HG02885 (cell line): ENCODE measurements around the gene PHYHD1.
"Not testable (repeated sequence)": the region's sequence is repeated elsewhere in the genome, so short reads cannot be mapped to it uniquely, and the experiment has no call there.

Experiments
- ATAC-seq: cut with Tn5 transposase; IDR thresholded peaks from one replicate; pipeline ENCODE4 v1.9.1; 2021; ENCODE audit warnings: mild to moderate bottlenecking; ENCODE audit not compliant: unreplicated experiment, poor library complexity

The PHYHD1 gene

DNA sequence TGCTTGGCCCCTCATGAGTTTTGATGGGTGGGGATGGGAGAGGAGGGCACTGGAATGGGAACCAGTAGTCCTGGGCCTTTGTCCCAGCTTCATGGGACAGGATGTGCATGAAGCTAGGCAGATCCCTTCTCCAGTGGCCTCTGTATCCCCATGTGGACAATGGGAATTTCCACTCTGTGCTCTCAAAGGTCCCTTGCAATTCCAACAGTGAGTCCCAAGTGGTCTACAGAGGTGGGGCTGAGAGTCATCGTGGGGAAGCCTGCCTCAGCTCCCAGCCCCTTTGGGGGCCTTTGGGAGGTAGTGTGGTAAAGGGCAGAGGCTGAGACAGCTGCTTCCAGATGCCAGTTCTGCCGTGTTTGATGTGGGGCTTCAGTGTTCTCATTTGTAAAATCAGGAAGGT lies 1.9 kb upstream of the PHYHD1 start:
- ATAC-seq: no peak

DNA sequence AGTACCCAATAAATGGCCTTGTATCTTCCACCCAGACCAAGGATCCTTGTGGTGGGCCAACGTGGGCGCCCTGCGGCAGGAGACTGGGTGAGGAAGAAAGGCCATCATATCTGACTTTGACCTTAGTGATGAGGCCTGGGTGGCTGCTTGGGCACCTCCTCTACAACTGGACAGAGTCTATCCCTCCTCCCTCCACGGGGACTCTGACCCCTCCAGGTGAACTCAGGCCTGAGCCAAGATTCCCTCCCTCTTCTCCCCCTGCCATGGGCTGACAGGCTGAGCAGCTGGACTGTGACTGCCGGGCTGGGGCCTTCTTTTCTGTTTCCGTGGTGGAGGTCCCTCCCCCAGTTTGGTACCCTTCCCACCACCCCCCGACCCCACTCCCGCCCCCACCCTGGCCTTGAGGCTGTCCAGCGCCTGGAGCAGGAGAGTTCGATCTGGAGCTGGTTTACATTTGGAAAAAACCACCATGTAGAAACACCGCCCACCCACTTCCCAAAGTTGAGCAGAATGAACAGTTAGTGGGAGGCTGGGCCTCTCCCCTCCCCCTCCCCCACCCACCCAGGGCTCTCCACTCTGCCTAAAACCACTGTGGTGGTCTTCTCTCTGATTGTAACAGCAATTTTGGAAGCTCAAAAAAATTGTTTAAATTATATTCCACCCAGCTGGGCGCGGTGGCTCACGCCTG lies 1.2 kb upstream of the PHYHD1 start:
- ATAC-seq: no peak

DNA sequence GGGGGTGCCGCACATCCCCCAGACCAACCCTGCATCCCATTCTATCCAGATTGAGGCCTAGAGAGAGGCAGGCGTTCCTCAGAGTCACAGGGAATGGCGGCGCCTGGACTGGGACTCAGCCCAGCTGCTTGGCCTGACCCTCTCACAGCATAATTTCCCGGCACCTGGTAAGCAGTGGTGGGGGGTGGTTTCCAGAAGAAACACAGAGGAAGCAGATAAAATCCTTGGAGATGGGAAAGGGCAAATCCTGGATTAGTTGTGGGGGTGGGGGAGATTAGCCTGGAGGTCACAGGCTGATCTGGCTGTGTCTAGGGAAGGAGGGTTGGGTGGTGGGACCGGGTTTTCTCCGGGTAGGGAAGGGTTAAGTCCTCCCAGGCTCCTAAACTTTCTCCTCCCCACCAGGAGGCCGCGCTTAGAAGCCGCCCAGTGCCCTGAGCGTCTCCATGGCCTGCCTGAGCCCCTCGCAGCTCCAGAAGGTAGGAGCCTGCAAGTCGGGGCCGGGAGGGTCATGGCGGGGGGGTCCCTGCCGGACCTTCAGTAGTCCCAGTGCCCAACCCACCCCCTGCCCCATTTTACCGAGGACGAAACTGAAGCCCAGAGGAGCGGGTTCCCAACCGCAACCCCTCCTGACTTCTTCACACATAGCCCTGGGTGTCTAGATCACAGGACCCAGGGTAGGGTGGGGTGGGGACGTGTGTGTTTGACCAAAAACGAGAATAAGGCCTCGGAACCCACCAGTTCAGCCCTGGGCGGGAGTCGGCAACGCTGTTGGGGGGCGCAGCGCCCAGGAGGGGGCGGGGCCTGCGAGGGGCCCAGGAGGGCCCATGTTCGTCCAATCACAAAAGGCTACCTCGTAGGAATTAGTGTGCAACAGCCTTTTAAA lies 1.3 kb downstream of the PHYHD1 start:
- ATAC-seq: no peak

DNA sequence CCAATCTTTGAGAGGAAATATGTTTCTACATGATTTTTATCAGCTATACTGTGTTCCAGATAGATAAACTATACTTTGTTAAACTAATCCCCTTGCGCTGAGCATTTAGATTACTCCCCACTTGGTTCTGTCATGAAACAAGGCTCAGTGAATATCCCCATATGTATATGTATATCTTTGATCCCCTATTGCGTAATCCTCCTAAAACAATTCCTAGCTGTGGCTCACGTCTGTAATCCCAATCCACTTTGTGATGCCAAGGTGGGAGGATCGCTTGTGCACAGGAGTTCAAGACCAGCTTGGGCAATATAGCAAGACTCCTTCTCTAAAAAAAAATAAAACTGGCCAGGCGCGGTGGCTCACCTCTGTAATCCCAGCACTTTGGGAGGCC lies 2.7 kb downstream of the PHYHD1 start:
- ATAC-seq: no peak

DNA sequence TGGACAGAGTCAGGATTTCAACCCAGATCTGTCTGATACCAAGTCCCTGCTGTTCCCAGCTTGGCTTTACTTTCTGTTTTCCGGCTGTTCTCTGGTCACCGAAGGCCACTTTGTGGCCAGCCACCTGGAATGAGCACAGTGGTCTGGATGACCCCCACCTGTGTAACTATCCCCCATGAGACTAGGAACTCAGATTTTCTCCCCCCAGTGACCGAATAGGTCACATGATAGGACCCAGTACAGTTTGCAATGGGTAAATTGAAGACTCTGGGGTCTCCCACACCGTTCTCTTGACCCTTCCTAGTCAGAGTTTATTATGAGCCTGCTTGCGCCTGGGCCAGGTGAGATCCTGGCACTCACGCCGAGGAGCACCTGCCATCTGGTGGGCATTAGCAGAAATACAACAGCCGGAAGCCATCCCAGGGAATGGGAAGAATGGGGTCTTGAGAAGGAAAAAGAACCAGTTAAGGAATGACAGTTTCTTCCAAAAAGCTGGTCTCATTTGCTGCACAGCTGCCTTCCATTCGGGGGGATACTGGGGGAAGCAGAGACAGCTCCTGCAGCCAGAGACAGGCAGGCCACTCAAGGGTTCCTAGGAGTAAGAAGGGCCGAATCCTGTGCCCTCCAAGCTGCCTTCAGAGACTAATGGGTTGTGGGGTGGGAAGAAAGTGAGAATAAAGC lies 7.1 kb downstream of the PHYHD1 start:
- ATAC-seq: no peak

DNA sequence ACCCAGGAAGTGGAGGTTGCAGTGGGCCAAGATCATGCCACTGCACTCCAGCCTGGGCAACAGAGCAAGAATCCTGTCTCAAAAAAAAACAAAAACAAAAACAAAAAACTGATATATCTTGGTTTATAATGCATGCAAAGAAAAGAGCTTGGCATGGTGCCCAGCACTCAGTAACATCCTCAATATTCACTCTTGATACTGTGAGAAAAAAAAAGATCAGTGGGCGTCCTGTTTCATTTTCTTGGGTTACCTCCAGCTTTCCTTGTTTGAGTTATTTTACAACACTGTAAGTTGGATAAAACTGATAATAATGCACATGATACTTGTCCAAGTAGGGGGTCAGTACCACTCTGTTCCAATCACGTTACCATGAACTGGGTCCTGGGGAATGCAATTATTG lies 7.8 kb downstream of the PHYHD1 start:
- no peak for ATAC-seq

DNA sequence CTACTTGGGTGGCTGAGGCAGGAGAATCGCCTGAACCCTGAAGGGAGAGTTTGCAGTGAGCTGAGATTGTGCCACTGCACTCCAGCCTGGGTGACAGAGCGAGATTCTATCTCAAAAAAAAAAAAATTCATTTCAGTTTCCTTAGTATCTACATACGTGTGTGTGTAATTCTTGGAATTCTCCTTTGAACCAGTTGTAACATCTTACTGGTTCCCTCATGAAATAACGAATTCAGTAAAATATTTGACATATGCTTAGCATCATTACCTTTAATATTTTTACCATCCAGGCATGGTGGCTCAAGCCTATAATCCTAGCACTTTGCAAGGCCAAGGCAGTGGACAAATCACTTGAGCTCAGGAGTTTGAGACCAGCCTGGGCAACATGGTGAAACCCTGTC lies 8.8 kb downstream of the PHYHD1 start:
- ATAC-seq: no peak

DNA sequence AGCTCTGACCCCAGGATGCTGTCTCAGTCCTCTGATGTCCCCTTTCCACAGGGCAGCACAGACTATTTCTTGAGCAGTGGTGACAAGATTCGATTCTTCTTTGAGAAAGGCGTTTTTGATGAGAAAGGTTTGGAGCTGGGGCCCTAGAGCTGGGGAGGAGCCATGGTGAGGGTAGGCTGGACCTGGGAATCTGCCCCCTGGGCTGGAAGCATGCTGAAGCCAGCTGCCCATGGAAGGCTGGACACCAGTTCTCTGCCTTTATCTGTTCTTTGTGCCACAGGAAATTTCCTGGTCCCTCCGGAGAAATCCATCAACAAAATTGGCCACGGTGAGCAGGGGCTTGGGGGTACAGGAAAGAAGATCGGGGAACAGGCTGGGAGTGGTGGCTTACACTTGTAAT lies 12.9 kb downstream of the PHYHD1 start:
- no peak for ATAC-seq

DNA sequence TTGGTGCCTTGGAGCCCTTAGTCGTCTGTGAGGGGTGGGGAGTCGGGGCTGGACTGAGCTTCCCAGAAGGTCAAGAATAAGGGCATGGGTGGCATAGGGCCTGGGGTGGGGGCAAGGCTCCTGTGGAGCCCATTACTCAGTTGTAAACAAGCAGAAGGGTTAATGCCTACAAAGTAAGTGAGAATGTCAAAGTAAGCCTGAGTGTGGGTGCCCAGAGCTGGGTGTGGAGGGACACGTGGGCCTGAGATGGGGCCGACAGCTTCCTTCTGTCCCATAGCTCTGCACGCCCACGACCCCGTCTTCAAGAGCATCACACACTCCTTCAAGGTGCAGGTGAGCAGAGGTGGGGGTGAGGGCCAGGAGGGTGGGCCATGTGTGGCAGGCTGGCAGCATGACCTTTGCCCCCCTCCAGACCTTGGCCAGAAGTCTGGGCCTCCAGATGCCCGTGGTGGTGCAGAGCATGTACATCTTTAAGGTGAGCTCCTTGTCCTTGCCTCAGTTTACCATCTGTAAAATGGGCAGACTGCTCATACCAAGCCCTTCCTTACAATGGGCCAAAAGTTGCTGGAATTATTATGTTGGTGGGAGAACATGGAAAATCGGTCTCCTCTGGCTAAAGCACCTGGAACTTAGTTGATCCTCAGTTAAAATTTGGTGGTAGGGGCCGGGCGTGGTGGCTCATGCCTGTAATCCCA lies 15.5 kb downstream of the PHYHD1 start:
- no peak for ATAC-seq

DNA sequence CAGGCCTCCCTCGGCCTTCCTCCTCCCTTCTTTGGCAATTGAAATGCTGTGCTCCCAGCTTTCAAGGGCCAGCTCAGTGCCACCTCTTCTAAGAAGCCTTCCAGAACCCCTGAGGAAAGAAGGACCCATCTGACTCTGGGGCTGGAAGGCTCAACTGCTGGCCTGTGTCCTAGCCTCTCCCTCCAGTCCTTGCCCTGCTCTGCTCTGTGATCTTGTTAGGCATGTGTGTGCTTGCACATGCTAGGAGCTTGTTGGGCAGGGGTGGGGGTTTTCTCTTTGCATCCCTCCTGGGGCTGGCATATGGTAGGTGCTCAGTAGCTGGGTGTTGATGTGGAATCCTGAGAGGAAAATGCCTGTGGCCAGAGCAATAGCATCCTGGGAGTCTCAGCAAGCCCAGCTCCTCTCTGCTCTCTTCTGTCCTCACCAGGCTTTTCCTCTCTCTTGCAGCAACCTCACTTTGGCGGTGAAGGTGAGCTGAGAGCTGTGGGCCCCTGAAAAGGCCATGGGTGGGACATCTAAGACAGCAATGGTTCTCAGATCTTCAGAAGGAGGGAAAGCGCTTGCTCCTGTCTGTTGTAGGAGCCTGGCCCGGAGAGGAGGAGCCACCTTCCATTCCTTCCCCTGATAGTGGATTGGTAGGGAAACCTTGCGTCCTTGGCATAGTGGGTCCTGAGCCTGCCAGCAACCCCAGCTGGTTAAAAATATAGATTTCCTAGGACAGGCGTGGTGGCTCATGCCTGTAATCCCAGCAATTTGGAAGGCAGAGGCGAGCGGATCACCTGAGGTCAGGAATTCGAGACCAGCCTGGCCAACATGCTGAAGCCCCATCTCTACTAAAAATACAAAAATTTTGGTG lies 16.8 kb downstream of the PHYHD1 start:
- no peak for ATAC-seq

DNA sequence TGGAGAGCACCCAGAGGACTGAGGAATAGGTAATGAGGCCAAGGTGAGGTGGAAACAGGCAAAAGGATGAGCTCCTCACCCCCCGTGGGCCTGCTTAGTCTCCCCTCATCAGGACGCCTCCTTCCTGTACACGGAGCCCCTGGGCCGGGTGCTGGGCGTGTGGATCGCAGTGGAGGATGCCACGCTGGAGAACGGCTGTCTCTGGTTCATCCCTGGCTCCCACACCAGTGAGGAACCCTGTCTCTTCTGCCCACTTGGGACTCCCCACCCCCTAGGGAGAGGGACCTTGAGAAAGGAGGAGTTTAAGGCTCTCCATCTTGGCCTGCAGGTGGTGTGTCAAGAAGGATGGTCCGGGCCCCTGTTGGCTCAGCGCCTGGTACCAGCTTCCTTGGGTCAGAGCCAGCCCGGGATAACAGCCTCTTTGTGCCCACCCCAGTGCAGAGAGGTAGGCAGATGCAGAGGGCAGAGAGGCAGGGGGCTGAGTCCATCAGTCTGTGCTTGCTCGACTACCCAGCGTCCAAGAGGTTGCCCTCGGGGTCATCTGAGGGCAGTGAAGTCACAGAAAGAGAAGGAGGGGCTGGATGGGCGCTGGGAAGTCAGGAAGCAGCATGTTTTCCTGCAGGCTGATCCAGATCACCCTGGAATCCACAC lies 19.6 kb downstream of the PHYHD1 start:
- no peak for ATAC-seq

DNA sequence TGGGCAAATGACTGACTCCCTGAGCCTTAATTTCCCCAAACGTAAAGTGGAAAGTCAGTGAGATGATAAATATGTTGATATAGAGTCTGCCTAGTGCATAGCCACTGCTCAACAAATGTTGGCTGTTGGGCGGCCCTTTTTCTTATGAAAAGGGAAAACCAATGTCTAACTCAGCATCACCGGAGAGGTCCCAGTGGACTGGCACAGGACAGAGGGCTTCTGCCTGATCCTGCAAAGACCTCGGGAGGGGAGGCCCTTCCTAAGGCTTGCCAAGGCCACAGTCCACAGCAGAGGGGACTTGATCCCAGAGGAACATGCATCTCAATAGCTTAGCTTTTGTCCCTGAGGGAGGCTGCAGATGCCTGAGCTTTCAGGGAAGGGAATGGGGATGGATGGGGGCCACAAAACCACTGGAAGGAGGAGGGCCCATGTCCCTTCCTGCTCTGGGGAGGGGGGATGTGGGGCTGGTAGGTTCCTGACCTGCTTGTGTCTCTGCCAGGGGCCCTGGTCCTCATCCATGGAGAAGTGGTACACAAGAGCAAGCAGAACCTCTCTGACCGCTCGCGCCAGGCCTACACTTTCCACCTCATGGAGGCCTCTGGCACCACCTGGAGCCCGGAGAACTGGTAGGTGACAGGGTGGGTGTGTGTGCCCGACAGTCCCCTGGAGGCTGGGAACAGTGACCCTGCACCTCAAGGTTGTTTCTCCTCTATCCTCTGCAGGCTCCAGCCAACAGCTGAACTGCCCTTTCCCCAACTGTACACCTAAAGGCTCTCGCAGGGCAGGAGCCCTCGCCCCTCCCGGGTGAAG lies 20.4 kb downstream of the PHYHD1 start:
- ATAC-seq: no peak

DNA sequence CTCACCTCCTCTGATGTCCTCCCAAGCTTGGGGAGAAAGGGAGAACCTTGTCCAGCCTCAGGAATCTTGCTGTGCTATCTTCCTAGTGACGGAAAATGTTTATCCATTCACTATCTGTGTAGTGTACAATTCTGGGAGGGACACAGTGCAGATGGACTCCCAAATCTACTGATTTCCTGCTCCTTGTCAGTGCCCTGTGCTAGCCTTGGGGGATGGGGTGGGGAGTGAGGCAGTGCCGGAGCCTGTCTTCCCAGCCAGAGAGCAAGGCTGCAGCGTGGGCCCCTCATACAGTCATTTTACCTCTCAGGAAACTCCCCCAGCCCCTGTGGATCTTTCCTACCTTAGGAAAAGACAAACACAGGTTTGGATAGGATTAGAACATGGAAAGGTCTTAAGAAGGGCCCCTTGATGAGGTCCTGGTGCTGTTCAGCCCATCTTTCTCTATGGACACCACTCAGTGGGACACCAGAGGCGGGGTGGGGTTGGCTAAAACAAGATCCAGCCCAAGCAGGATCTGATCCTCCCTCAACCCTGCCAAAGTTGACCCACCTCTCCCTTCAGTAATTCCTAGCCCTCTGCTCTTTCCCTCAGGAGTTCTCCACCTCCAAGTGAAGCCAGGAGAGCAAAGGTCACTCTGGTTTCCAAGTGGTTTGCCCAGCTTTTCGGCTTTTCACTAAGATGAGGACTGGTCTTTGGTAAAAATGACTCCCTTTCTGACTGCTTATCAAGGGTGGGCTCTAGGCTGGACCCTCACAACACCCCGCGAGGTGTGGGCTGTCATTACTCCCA lies 23.2 kb downstream of the PHYHD1 start:
- ATAC-seq: no peak

DNA sequence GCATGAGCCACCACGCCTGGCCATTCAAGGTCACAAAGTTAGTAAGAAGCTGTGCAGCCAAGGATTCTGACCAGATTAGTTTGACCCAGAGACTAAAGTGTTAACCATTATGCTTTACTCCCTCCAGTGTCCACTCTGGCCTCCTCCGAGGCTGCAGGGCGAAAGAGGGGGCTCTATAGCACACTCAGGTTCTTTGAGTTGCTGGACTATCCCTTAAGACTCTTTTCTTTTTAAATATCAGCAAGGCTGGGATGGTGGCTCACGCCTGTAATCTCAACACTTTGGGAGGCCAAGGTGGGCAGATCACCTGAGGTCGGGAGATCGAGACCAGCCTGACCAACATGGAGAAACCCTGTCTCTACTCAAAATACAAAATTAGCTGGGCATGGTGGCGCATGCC lies 24.2 kb downstream of the PHYHD1 start:
- not testable (repeated sequence) for ATAC-seq

DNA sequence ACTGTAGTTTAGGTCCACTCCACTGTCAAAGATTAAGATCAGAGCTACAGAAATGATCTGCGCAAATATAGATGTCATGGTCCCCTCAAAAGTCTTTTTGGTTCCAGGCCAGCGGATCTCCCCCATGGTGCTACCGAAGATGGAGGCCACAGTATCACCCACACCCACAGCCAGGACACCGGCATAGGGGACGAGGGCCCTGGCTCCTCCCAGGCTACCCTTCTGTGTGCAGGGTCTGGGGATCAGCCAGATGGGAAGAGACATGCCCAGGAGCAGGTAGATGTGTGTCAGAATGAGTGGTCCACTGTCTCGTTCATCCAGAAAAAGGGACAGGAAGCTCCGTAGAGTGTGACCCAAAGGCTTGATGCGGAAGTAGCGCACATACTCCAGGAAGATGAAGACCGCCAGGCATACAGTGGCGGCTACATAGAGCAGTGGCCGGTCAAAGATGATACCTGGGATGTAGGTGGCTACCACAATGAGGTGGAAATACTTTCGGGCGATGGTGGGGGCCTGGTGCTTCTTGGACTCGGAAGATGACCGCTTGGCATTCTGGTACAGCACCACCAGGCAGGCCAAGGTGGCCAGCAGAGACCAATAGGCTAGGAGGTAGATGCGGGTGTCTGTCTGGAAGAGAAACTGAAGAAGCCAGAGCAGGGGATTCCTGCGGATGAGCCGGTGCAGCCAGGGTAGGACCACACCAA lies 25.2 kb downstream of the PHYHD1 start:
- ATAC-seq: no peak

DNA sequence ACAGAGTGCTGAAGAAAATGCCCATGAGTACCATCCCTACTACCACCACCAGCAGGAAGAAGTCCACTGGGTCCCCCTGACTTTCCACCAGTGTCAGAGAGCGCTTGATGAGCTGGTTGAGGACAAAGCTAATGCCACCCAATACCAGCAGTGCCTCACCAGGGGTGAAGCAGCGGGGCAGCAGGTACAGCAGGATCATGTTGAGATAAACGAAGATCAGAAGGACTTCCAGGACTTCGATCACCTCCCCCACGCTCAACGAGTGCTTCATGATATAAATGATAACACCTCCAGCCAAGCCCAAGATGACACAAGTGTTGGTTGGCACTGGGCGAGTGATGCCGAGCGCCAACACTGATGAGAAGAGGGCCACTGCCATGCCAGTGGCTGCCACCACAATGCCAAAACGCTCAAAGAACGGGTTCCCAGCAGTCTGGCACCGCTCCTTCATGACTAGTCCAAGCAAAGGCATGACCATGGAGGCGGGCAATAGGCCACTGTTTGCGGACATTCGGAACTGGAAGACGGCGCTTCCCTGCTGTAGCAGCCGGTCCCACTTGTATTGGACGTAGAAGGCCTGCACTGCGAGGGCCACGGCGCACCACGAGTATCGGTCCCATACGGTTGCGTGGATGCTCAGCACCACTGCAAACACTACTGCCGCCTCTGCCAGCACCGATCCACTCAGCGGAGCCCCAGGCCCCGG lies 25.9 kb downstream of the PHYHD1 start:
- no peak for ATAC-seq

DNA sequence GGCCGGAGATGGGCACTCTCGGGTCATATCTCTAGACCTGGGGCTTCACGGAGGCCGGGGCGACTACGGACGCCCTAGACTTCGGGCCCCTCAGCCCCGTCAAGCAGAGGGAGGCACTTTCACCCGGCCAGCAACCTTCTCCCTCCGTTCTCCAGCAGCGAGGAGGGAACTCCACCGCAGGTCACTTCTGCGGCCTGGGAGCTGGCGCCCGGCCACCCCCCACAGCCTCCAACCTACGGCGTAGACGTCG lies 26.4 kb downstream of the PHYHD1 start:
- ATAC-seq: peak; percentile 26
